Breast epithelium (tissue), 4 donors: ENCODE data around the gene LRRC15. TPM values are rescaled to one million over a fixed set of nuclear protein-coding genes. Genes with fewer than 3 reads are reported as not detected.
A peak's percentile ranks its signal among the peaks of the same experiment; 100 is the strongest.

Source experiments
- DNase-seq, 2 donors: peaks; one replicate each; pipeline ENCODE4 v3.0.0-alpha.2; 2019; ENCODE audit warnings: low spot score in 2 of 2
- H3K27ac ChIP-seq, 2 donors: fragments of 200-600 bp; sonication (generic) in 1 of 2; one replicate each; pipeline ENCODE4 v1.5.1; 2016 to 2019; ENCODE audit warnings: mild to moderate bottlenecking in 1 of 2
- H3K27me3 ChIP-seq, 2 donors: fragments of 200-600 bp; sonication (generic) in 1 of 2; one replicate each; pipeline versions ENCODE4 v1.5.1 to v1.6.0; 2017 to 2019; ENCODE audit warnings: control low read depth in 1 of 2, mild to moderate bottlenecking in 1 of 2
- H3K36me3 ChIP-seq: fragments of 200-600 bp; one replicate; pipeline ENCODE4 v1.5.1; 2019
- H3K4me1 ChIP-seq, 2 donors: fragments of 200-600 bp; sonication (generic); one replicate each; pipeline ENCODE4 v1.5.1; 2016 to 2019; ENCODE audit warnings: control low read depth in 1 of 2
- H3K4me3 ChIP-seq, 3 donors: fragments of 200-600 bp; sonication (generic); 1 replicate in 2 of 3; 2 replicates in 1 of 3; pipeline ENCODE4 v1.5.1; 2016 to 2019; ENCODE audit warnings: mild to moderate bottlenecking in 3 of 3, moderate library complexity in 2 of 3
- H3K9me3 ChIP-seq, 2 donors: fragments of 200-600 bp; sonication (generic) in 1 of 2; one replicate each; pipeline ENCODE4 v1.5.1; 2016 to 2019; ENCODE audit warnings: control low read depth in 1 of 2
- POLR2A ChIP-seq: fragments of 450-650 bp; IDR thresholded peaks from one replicate; pipeline ENCODE4 v1.6.1; 2016; ENCODE audit warnings: antibody characterized with exemption, mild to moderate bottlenecking, moderate library complexity
- POLR2AphosphoS5 ChIP-seq, 3 donors: sonication (generic); formaldehyde crosslinking; IDR thresholded peaks; one replicate each; pipeline ENCODE4 v1.6.1; 2017; ENCODE audit warnings: antibody characterized with exemption in 3 of 3
- intact Hi-C: fragments of 100-400 bp; cut with DNase I; formaldehyde crosslinking; loops from one replicate; pipeline ENCODE4 v1.15.1; 2023; ENCODE audit warnings: low total_unique reads
- total RNA-seq, 3 donors: library from RNA; depleted of rRNA; stranded (reverse); fragments of >200 nt; gene quantifications; one replicate each; pipeline ENCODE4 v1.1.0, GENCODE V29; 2016
- TF ChIP-seq, protein P1 (sequence below), 3 donors: fragments of 450-650 bp; IDR thresholded peaks; one replicate each; pipeline ENCODE4 v1.5.1; 2016 to 2017; ENCODE audit warnings: antibody characterized with exemption in 3 of 3, mild to moderate bottlenecking in 3 of 3, moderate library complexity in 3 of 3

The LRRC15 gene
- total RNA-seq, 3 donors from 2014 or later, result 0.15 to 0.48 (median 0.33) TPM

GRCh38 chr3:194381460-194381875 lies 11.9 kb upstream of the LRRC15 start:
- H3K4me3 ChIP-seq, result peak overlapping the region in 2 of 3 donors; percentile 33 to 44
- no peaks in the 10 kb centered on the region for H3K4me1 ChIP-seq
- H3K9me3 ChIP-seq, result no peaks in the 10 kb centered on the region
- peaks cover 0 to 3% of the 10 kb centered on the region in 2 donors for H3K27me3 ChIP-seq
- H3K27ac ChIP-seq, result no peak overlapping the region
- H3K36me3 ChIP-seq, result no peaks in the 10 kb centered on the region
- DNase-seq, result no peak
- intact Hi-C loops, result no loop called here
- TF ChIP-seq POLR2A (no peak), POLR2AphosphoS5 (IDR thresholded peaks at IDR 0.05) (no peak)
- TF ChIP-seq, protein P1, sequence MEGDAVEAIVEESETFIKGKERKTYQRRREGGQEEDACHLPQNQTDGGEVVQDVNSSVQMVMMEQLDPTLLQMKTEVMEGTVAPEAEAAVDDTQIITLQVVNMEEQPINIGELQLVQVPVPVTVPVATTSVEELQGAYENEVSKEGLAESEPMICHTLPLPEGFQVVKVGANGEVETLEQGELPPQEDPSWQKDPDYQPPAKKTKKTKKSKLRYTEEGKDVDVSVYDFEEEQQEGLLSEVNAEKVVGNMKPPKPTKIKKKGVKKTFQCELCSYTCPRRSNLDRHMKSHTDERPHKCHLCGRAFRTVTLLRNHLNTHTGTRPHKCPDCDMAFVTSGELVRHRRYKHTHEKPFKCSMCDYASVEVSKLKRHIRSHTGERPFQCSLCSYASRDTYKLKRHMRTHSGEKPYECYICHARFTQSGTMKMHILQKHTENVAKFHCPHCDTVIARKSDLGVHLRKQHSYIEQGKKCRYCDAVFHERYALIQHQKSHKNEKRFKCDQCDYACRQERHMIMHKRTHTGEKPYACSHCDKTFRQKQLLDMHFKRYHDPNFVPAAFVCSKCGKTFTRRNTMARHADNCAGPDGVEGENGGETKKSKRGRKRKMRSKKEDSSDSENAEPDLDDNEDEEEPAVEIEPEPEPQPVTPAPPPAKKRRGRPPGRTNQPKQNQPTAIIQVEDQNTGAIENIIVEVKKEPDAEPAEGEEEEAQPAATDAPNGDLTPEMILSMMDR (IDR thresholded peaks at IDR 0.05), result no peak

DNA sequence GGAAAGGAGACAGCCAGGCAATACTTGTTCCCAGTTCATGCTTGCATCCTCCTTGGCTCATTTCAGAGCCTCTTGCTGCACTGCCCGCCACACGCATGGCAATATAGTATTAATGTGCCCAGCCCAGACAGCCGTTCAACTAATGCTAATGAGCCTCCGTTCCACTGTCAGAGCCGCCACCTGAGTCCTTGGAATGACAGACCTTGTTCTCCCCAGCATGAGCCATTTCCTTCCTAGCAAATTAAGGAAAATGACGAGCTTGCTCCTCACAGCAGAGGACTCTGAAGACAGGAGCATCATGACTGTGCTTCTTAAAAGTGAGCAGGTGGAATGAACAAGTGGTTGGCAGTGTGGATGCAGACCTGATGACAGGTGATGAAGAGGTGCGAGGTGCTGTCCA lies 10.8 kb upstream of the LRRC15 start:
- Histone ChIP-seq H3K36me3 (no peaks in the 10 kb centered on the region), H3K4me3 (no peak overlapping the region), H3K9me3 (no peaks in the 10 kb centered on the region), H3K4me1 (no peaks in the 10 kb centered on the region), H3K27ac (no peak overlapping the region), H3K27me3 (peaks cover 0 to 3% of the 10 kb centered on the region in 2 donors)
- TF ChIP-seq, protein P1 (IDR thresholded peaks at IDR 0.05), result no peak
- no peak for TF ChIP-seq POLR2AphosphoS5 (IDR thresholded peaks at IDR 0.05)
- TF ChIP-seq POLR2A, result no peak
- intact Hi-C loops, result no loop called here
- DNase-seq, result no peak

DNA sequence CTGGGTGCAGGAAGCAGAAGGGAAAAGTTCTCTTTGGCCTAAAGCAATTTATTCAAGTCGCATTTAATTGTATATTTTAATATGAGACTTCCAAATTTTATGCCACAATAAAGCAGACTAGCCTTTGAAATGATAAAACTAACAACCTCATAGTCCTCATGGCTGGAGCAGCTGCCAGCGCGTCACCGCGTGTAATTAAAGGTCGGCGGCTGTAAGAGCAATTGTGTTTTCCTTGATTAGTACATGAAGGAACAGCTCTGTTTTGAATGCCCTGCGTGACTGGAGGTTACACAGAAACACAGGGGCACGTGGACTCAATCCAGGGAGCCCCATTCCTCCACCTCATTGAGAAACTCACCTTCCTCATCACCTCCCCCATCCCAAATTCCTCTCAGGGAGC lies 10.1 kb upstream of the LRRC15 start:
- intact Hi-C loops, result no loop called here
- peak in 1 of 2 donors; percentile 3 for DNase-seq
- H3K4me3 ChIP-seq, result no peak overlapping the region
- H3K36me3 ChIP-seq, result no peaks in the 10 kb centered on the region
- H3K27me3 ChIP-seq, result peaks cover 0 to 3% of the 10 kb centered on the region in 2 donors
- no peaks in the 10 kb centered on the region for H3K4me1 ChIP-seq
- no peaks in the 10 kb centered on the region for H3K9me3 ChIP-seq
- no peak overlapping the region for H3K27ac ChIP-seq
- TF ChIP-seq POLR2A (no peak), POLR2AphosphoS5 (IDR thresholded peaks at IDR 0.05) (no peak)
- TF ChIP-seq, protein P1 (IDR thresholded peaks at IDR 0.05), result no peak

- no peaks in the 10 kb centered on the region for H3K4me1 ChIP-seq
- H3K36me3 ChIP-seq, result no peaks in the 10 kb centered on the region
- TF ChIP-seq, protein P1 (IDR thresholded peaks at IDR 0.05), result no peak
- TF ChIP-seq POLR2A (no peak), POLR2AphosphoS5 (IDR thresholded peaks at IDR 0.05) (no peak)
- H3K4me3 ChIP-seq, result no peak overlapping the region
- no peak overlapping the region for H3K27ac ChIP-seq
- no peak for DNase-seq
- intact Hi-C loops, result no loop called here
- H3K27me3 ChIP-seq, result peaks cover 0 to 3% of the 10 kb centered on the region in 2 donors
- H3K9me3 ChIP-seq, result no peaks in the 10 kb centered on the region
Measured at GRCh38 chr3:194379231-194379630, 9.7 kb upstream of the LRRC15 start.

- no peak for DNase-seq
- Histone ChIP-seq H3K9me3 (no peaks in the 10 kb centered on the region), H3K4me1 (no peaks in the 10 kb centered on the region), H3K27ac (no peak overlapping the region), H3K36me3 (no peaks in the 10 kb centered on the region), H3K27me3 (peaks cover 0 to 3% of the 10 kb centered on the region in 2 donors), H3K4me3 (no peak overlapping the region)
- TF ChIP-seq POLR2AphosphoS5 (IDR thresholded peaks at IDR 0.05), result no peak
- no peak for TF ChIP-seq POLR2A
- TF ChIP-seq, protein P1 (IDR thresholded peaks at IDR 0.05), result no peak
- intact Hi-C loops, result no loop called here
Measured at GRCh38 chr3:194377708-194378107, 8.2 kb upstream of the LRRC15 start.
